SK-N-MC (cell line): ENCODE measurements around the gene H6PD.

Source experiments
- DNase-seq: peaks from one replicate; pipeline ENCODE4 v3.0.0-alpha.2; 2011; ENCODE audit warnings: low read depth, low spot score
- H3K27ac ChIP-seq: fragments of 200-600 bp; sonication (generic); 2 replicates; pipeline ENCODE4 v1.5.1; 2016; ENCODE audit warnings: mixed run types
- H3K36me3 ChIP-seq: fragments of 200-600 bp; sonication (generic); 2 replicates; pipeline ENCODE4 v1.6.1; 2017; ENCODE audit warnings: antibody characterized with exemption, low read length, mixed read lengths; ENCODE audit not compliant: insufficient read depth
- H3K4me3 ChIP-seq: fragments of 200-600 bp; sonication (generic); 2 replicates; pipeline ENCODE4 v1.5.1; 2016
- H3K9ac ChIP-seq: fragments of 200-600 bp; sonication (generic); 2 replicates; pipeline ENCODE4 v1.8.0; 2017; ENCODE audit warnings: mixed run types, mixed read lengths; ENCODE audit not compliant: insufficient read length
- H3K9me3 ChIP-seq: fragments of 200-600 bp; sonication (generic); 2 replicates; pipeline ENCODE4 v1.6.1; 2017; ENCODE audit warnings: low read depth, mild to moderate bottlenecking, antibody characterized with exemption, low read length, moderate library complexity, mixed read lengths
- EZH2 ChIP-seq: fragments of 200-600 bp; sonication (generic); IDR thresholded peaks from one replicate; pipeline ENCODE4 v1.6.1; 2017; ENCODE audit warnings: antibody characterized with exemption
- FOXP2 ChIP-seq: optimal IDR thresholded peaks from 2 replicates; pipeline ENCODE3; 2011; ENCODE audit warnings: mild to moderate bottlenecking, moderate library complexity; ENCODE audit not compliant: insufficient read depth; ENCODE audit errors: extremely low read length, control extremely low read depth
- POLR2AphosphoS5 ChIP-seq: IDR thresholded peaks from 2 replicates; pipeline ENCODE4 v1.6.1; 2012; ENCODE audit warnings: mild to moderate bottlenecking, low read depth, low read length, borderline replicate concordance

Gene H6PD

GRCh38 chr1:9257851-9258250 lies 23.3 kb downstream of the H6PD start:
- H3K4me3 ChIP-seq: no peak overlapping the region
- H3K9me3 ChIP-seq: no peaks in the 10 kb centered on the region
- H3K27ac ChIP-seq: no peak overlapping the region
- no peak for DNase-seq
- no peaks in the 10 kb centered on the region; the same call in 1 of the 2 replicates for H3K36me3 ChIP-seq
- TF ChIP-seq FOXP2 (no peak), EZH2 (no peak), POLR2AphosphoS5 (no peak)
- H3K9ac ChIP-seq: no peak overlapping the region

DNA sequence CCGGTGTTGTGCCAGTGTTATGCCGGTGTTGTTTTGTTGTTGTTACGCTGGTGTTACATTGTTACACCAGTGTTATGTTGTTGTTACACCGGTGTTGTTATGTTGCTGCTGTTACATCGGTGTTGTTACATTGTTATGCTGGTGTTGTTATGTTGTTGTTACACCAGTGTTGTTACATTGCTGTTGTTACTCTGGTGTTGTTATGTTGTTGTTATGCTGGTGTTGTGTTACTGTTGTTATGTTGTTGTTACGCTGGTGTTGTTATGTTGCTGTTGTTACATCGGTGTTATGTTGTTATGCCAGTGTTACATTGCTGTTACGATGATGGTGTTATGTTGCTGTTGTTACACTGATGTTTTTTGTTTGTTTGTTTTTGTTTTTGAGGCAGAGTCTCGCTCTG lies 24.1 kb downstream of the H6PD start:
- no peak overlapping the region for H3K4me3 ChIP-seq
- no peak for TF ChIP-seq POLR2AphosphoS5
- no peak for TF ChIP-seq FOXP2
- no peak for TF ChIP-seq EZH2
- H3K9me3 ChIP-seq: no peaks in the 10 kb centered on the region
- no peaks in the 10 kb centered on the region; the same call in 1 of the 2 replicates for H3K36me3 ChIP-seq
- no peak for DNase-seq
- H3K27ac ChIP-seq: no peak overlapping the region
- H3K9ac ChIP-seq: no peak overlapping the region

GRCh38 chr1:9260059-9260766 lies 25.6 kb downstream of the H6PD start:
- TF ChIP-seq EZH2 (no peak), POLR2AphosphoS5 (no peak), FOXP2 (no peak)
- H3K36me3 ChIP-seq: no peaks in the 10 kb centered on the region; the same call in 1 of the 2 replicates
- H3K4me3 ChIP-seq: no peak overlapping the region
- H3K9me3 ChIP-seq: no peaks in the 10 kb centered on the region
- no peak overlapping the region for H3K9ac ChIP-seq
- DNase-seq: no peak
- H3K27ac ChIP-seq: no peak overlapping the region

DNA sequence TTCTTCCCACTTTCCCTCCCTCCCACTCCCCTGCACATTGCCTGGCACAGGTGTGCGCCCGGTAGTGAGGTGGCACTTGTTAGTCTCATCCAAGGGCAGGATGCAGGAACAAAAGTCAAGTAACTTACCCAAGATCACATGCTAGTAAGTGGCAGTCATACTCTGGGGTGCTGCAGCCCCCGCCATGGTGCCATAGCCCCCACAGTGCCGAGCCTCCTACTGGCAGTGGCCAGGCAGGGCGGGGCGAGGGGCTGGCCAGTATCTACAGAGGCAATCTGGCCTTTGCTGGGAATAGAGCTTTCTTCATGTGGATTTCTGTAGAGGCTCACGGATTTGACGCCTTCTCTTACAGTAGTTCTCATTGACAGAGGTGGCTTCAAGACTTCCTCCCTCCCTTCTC lies 26.9 kb downstream of the H6PD start:
- DNase-seq: no peak
- Histone ChIP-seq H3K9ac (no peak overlapping the region), H3K27ac (no peak overlapping the region), H3K4me3 (no peak overlapping the region), H3K9me3 (no peaks in the 10 kb centered on the region), H3K36me3 (no peaks in the 10 kb centered on the region)
- TF ChIP-seq FOXP2 (no peak), EZH2 (no peak), POLR2AphosphoS5 (no peak)

DNA sequence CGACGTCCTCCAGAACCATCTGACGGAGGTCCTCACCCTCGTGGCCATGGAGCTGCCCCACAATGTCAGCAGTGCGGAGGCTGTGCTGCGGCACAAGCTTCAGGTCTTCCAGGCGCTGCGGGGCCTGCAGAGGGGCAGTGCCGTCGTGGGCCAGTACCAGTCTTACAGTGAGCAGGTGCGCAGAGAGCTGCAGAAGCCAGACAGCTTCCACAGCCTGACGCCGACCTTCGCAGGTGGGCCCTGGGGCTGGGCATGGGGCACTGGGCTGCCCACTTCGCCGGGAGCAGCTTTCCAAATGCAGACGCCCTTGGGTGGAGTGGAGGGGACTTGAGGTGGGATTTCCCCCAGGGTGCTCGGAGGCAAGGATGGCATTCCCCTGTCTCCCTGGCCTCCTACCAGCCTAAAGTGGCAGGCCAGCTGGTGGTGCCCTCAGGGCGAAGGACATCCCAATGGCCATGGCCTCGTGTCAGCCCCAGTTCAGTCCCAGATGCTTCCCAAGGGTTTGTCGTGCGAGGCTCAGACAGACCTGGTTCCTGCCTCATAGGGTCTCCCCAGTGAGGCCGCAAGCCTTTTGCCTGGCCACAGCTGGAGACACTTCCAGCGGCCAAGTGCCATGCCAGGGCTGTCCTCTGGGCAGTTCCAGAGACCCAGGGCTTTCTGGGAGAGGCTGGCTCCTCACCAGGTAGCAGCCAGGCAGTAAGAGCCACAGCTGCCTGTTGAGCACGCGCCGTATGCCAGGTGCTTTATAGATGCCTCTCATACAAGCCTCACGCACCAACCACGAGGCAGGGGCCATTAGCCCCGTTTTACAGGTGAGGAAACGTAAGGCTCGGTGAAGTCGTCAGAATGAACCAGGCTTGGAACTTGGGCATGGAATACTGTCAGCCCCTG lies 27.8 kb downstream of the H6PD start:
- H3K27ac ChIP-seq: no peak overlapping the region
- no peak overlapping the region for H3K4me3 ChIP-seq
- no peak for DNase-seq
- no peaks in the 10 kb centered on the region for H3K36me3 ChIP-seq
- H3K9ac ChIP-seq: no peak overlapping the region
- TF ChIP-seq FOXP2 (no peak), EZH2 (no peak), POLR2AphosphoS5 (no peak)
- no peaks in the 10 kb centered on the region for H3K9me3 ChIP-seq

- H3K9ac ChIP-seq: no peak overlapping the region
- H3K9me3 ChIP-seq: no peaks in the 10 kb centered on the region
- H3K36me3 ChIP-seq: no peaks in the 10 kb centered on the region
- TF ChIP-seq EZH2 (no peak), FOXP2 (no peak), POLR2AphosphoS5 (no peak)
- DNase-seq: no peak
- no peak overlapping the region for H3K4me3 ChIP-seq
- H3K27ac ChIP-seq: no peak overlapping the region
Observed at GRCh38 chr1:9263276-9263855, 28.8 kb downstream of the H6PD start.

DNA sequence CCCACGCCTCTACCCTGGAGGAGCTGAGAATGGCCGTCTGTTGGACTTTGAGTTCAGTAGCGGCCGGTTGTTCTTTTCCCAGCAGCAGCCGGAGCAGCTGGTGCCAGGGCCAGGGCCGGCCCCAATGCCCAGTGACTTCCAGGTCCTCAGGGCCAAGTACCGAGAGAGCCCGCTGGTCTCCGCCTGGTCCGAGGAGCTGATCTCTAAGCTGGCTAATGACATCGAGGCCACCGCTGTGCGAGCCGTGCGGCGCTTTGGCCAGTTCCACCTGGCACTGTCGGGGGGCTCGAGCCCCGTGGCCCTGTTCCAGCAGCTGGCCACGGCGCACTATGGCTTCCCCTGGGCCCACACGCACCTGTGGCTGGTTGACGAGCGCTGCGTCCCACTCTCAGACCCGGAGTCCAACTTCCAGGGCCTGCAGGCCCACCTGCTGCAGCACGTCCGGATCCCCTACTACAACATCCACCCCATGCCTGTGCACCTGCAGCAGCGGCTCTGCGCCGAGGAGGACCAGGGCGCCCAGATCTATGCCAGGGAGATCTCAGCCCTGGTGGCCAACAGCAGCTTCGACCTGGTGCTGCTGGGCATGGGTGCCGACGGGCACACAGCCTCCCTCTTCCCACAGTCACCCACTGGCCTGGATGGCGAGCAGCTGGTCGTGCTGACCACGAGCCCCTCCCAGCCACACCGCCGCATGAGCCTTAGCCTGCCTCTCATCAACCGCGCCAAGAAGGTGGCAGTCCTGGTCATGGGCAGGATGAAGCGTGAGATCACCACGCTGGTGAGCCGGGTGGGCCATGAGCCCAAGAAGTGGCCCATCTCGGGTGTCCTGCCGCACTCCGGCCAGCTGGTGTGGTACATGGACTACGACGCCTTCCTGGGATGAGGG lies 29.7 kb downstream of the H6PD start:
- no peaks in the 10 kb centered on the region for H3K36me3 ChIP-seq
- H3K9me3 ChIP-seq: no peaks in the 10 kb centered on the region
- H3K9ac ChIP-seq: no peak overlapping the region
- TF ChIP-seq FOXP2: no peak
- no peak for TF ChIP-seq EZH2
- no peak for TF ChIP-seq POLR2AphosphoS5
- no peak overlapping the region for H3K4me3 ChIP-seq
- H3K27ac ChIP-seq: no peak overlapping the region
- DNase-seq: no peak
